ENCODE measurements around the gene L1CAM. TPM values are rescaled to one million over a fixed set of nuclear protein-coding genes. Genes with fewer than 3 reads are reported as not detected.
A peak's percentile ranks its signal among the peaks of the same experiment; 100 is the strongest.

Gene L1CAM
- total and polyA plus RNA-seq, 2 of the 8 experiments (the other 6 are each of a cell fraction or from before 2014, with no cell fraction given): 11.0 to 43.0 TPM

GRCh38 chrX:153827903-153828302, 58.1 kb downstream of the L1CAM start:
- peak overlapping the region; percentile 26 to 78 (median 54); a peak in 6 of 8 replicates for H3K4me3 ChIP-seq (ENCODE audit: extremely low read depth in 1 of 4, insufficient read depth in 2 of 4, low read depth in 3 of 4, low read length in 4 of 4)
- no peak overlapping the region for H4K8ac ChIP-seq (ENCODE audit: extremely low read depth, insufficient read depth, low read length)

More at GRCh38 chrX:153827903-153828302, 58.1 kb downstream of the L1CAM start:
- Histone ChIP-seq H3K27ac (ENCODE audit: low read depth, low read length) (no peak overlapping the region; the same call in 1 of the 2 replicates), H2BK5ac (ENCODE audit: low read depth, low read length) (peak overlapping the region; percentile 87; the same call in 1 of the 2 replicates), H2BK20ac (ENCODE audit: low read length) (no peak overlapping the region), H2BK15ac (ENCODE audit: low read length) (no peak overlapping the region), H3K9me3 (ENCODE audit: insufficient read depth in 2 of 2, low read depth in 1 of 2, low read length in 1 of 2) (no peaks in the 10 kb centered on the region), H3K9ac (replicated peaks in 1 of 4; ENCODE audit: extremely low read depth in 1 of 4, low read depth in 3 of 4, low read length in 3 of 4) (peak overlapping the region in 2 of 4 experiments; percentile 32 to 41; a peak in 3 of 7 replicates), H3K56ac (replicated peaks; ENCODE audit: insufficient read length, low read depth, low read length) (no peak overlapping the region), H4K20me1 (replicated peaks in 1 of 2; ENCODE audit: control insufficient read depth in 1 of 2, insufficient read depth in 2 of 2, low read length in 2 of 2) (peaks cover 0 to 2% of the 10 kb centered on the region in 2 experiments), H3K79me2 (ENCODE audit: control insufficient read depth in 1 of 2, insufficient read depth in 2 of 2, low read length in 2 of 2) (peaks cover 23 to 59% of the 10 kb centered on the region in 2 experiments; a peak in 3 of 4 replicates), H4K5ac (ENCODE audit: insufficient read length, low read depth, low read length) (no peak overlapping the region), H2AFZ (ENCODE audit: low read length) (no peak overlapping the region), H2AK5ac (ENCODE audit: low read depth, low read length) (peak overlapping the region; percentile 75; the same call in 1 of the 2 replicates), H3K36me3 (ENCODE audit: control insufficient read depth in 2 of 4, insufficient read depth in 4 of 4, low read length in 3 of 4) (no peaks in the 10 kb centered on the region; a peak in 1 of 8 replicates), H3K18ac (ENCODE audit: extremely low read depth, low read length) (peak overlapping the region; percentile 90; the same call in 1 of the 2 replicates), H3K4ac (replicated peaks; ENCODE audit: insufficient read length, low read depth, low read length) (no peak overlapping the region), H3K14ac (ENCODE audit: insufficient read length) (no peak overlapping the region), H3K23ac (ENCODE audit: insufficient read length) (no peak overlapping the region), H4K91ac (replicated peaks; ENCODE audit: insufficient read length, low read length) (peak overlapping the region; percentile 49), H2BK12ac (ENCODE audit: low read depth, low read length) (no peak overlapping the region), H3K79me1 (ENCODE audit: low read depth, low read length) (no peaks in the 10 kb centered on the region; the same call in 1 of the 2 replicates), H3K4me2 (ENCODE audit: insufficient read depth in 1 of 2, low read depth in 2 of 2, low read length in 2 of 2) (peak overlapping the region; percentile 61 to 72), H3K23me2 (ENCODE audit: low read depth, low read length) (no peaks in the 10 kb centered on the region), H3K27me3 (replicated peaks in 1 of 4; ENCODE audit: control insufficient read depth in 3 of 4, extremely low read depth in 1 of 4, insufficient read depth in 3 of 4, low read length in 3 of 4) (peaks cover 0 to 6% (median 2%) of the 10 kb centered on the region in 4 experiments; a peak in 3 of 7 replicates), H2BK120ac (replicated peaks; ENCODE audit: low read depth, low read length) (peak overlapping the region; percentile 15), H3K4me1 (replicated peaks in 1 of 4; ENCODE audit: control insufficient read depth in 3 of 4, insufficient read depth in 4 of 4, low read length in 3 of 4) (peaks cover 6 to 22% (median 14%) of the 10 kb centered on the region in 4 experiments; a peak in 6 of 7 replicates)
- POLR2A ChIA-PET (ENCODE audit: partially characterized antibody): interaction anchor here (0.7 to 3.6 kb wide), 6 partner anchors 9 to 117 kb away, joined by 3 to 23 read pairs (median 4); partner anchors contain the start of gene RENBP
- TF ChIP-seq PHF8 (conservative IDR thresholded peaks at IDR 0.05; ENCODE audit: low read depth, low read length): no peak
- TF ChIP-seq NANOG (IDR thresholded peaks at IDR 0.05; ENCODE audit: insufficient read depth, low read depth, low read length, poor library complexity, severe bottlenecking): no peak
- no peak for TF ChIP-seq GABPA (IDR thresholded peaks at IDR 0.05; ENCODE audit: borderline replicate concordance, insufficient read depth, low read length)
- TF ChIP-seq BACH1 (IDR thresholded peaks at IDR 0.05; ENCODE audit: low read length): no peak
- TF ChIP-seq, protein P1, sequence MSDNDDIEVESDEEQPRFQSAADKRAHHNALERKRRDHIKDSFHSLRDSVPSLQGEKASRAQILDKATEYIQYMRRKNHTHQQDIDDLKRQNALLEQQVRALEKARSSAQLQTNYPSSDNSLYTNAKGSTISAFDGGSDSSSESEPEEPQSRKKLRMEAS (IDR thresholded peaks at IDR 0.05): no peak
- TF ChIP-seq, protein P2, sequence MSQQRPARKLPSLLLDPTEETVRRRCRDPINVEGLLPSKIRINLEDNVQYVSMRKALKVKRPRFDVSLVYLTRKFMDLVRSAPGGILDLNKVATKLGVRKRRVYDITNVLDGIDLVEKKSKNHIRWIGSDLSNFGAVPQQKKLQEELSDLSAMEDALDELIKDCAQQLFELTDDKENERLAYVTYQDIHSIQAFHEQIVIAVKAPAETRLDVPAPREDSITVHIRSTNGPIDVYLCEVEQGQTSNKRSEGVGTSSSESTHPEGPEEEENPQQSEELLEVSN (IDR thresholded peaks at IDR 0.05): no peak
- CTCF ChIA-PET (ENCODE audit: partially characterized antibody): interaction anchor here (0.9 to 1.8 kb wide), 4 partner anchors 9 to 98 kb away, joined by 4 to 6 read pairs (median 4); partner anchors contain the start of gene ARHGAP4
- 45% methylated on average over 7 of the region's 9 CpGs; no CpG with 5 or more reads in 1 of the 2 experiments for WGBS, 2 experiments (ENCODE audit: extremely low coverage in 1 of 2, insufficient coverage in 1 of 2, insufficient read length in 1 of 2, insufficient replicate concordance in 2 of 2, low coverage in 1 of 2, low lambda C conversion rate in 2 of 2, missing lambda C conversion rate in 1 of 2)
- no peak for FAIRE-seq
- DNase-seq (ENCODE audit: low read depth in 1 of 2, low spot score in 2 of 2): no peak
